ENCODE results near the gene TPO.
"Not testable (repeated sequence)": the region's sequence is repeated elsewhere in the genome, so short reads cannot be mapped to it uniquely, and the experiment has no call there.

TPO gene

GRCh38 chr2:1556776-1557466 lies 143.7 kb downstream of the TPO start:
- H3K27me3 ChIP-seq (ENCODE audit: control insufficient read depth, insufficient read depth, low read length): no peaks in the 10 kb centered on the region
- H3K9me3 ChIP-seq (ENCODE audit: control insufficient read depth, insufficient read depth, low read length): no peaks in the 10 kb centered on the region
- no peaks in the 10 kb centered on the region for H3K36me3 ChIP-seq (ENCODE audit: control insufficient read depth, insufficient read depth, low read length)
- H3K9ac ChIP-seq (ENCODE audit: low read depth, low read length): no peak overlapping the region
- no peaks in the 10 kb centered on the region for H3K4me1 ChIP-seq (ENCODE audit: control insufficient read depth, insufficient read depth, low read length)
- H3K4me3 ChIP-seq (ENCODE audit: low read depth, low read length): no peak overlapping the region

GRCh38 chr2:1557467-1557820 lies 144.2 kb downstream of the TPO start:
- Histone ChIP-seq H3K9me3 (ENCODE audit: control insufficient read depth, insufficient read depth, low read length) (no peaks in the 10 kb centered on the region), H3K4me1 (ENCODE audit: control insufficient read depth, insufficient read depth, low read length) (no peaks in the 10 kb centered on the region), H3K4me3 (ENCODE audit: low read depth, low read length) (no peak overlapping the region), H3K27me3 (ENCODE audit: control insufficient read depth, insufficient read depth, low read length) (no peaks in the 10 kb centered on the region), H3K9ac (ENCODE audit: low read depth, low read length) (no peak overlapping the region), H3K36me3 (ENCODE audit: control insufficient read depth, insufficient read depth, low read length) (no peaks in the 10 kb centered on the region)

- Histone ChIP-seq H3K9ac (ENCODE audit: low read depth, low read length) (no peak overlapping the region), H3K27me3 (ENCODE audit: control insufficient read depth, insufficient read depth, low read length) (no peaks in the 10 kb centered on the region), H3K36me3 (ENCODE audit: control insufficient read depth, insufficient read depth, low read length) (no peaks in the 10 kb centered on the region), H3K4me1 (ENCODE audit: control insufficient read depth, insufficient read depth, low read length) (no peaks in the 10 kb centered on the region), H3K9me3 (ENCODE audit: control insufficient read depth, insufficient read depth, low read length) (no peaks in the 10 kb centered on the region), H3K4me3 (ENCODE audit: low read depth, low read length) (no peak overlapping the region)
Measured at GRCh38 chr2:1559589-1560175, 146.4 kb downstream of the TPO start.

GRCh38 chr2:1561259-1561658 lies 148.0 kb downstream of the TPO start:
- Histone ChIP-seq H3K4me1 (ENCODE audit: control insufficient read depth, insufficient read depth, low read length) (no peaks in the 10 kb centered on the region), H3K9ac (ENCODE audit: low read depth, low read length) (no peak overlapping the region), H3K36me3 (ENCODE audit: control insufficient read depth, insufficient read depth, low read length) (no peaks in the 10 kb centered on the region), H3K4me3 (ENCODE audit: low read depth, low read length) (no peak overlapping the region), H3K9me3 (ENCODE audit: control insufficient read depth, insufficient read depth, low read length) (no peaks in the 10 kb centered on the region), H3K27me3 (ENCODE audit: control insufficient read depth, insufficient read depth, low read length) (no peaks in the 10 kb centered on the region)

DNA sequence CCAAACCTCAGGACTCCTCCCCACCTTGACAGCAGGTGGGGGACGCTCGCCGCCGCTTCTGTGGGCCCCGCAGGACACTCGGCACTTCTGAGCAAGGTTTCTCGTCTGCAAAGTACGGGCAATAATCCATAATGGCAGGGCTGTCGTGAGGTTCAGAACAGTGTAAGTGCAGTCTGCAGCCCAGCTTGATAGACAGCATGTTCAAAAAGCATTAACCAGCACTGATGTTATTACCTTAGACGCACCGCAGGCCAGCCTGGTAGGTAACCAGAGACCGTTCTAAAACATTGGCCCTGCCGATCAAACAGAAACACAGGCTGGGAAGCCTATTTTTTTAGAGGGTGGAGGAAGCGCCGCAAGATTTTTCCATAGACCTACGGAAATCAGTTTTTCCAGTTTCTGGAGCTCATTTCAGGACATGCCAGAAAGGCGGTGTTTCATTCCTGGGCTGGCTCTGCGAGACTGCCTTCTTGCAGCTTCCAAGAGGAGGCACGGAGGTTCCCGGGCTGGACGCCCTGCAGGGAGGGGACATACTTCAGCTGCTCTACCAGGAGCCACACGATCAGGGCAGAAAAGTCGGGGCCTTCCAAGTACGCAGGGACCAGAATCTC lies 148.7 kb downstream of the TPO start:
- no peak overlapping the region for H3K9ac ChIP-seq (ENCODE audit: low read depth, low read length)
- no peaks in the 10 kb centered on the region for H3K36me3 ChIP-seq (ENCODE audit: control insufficient read depth, insufficient read depth, low read length)
- no peaks in the 10 kb centered on the region for H3K4me1 ChIP-seq (ENCODE audit: control insufficient read depth, insufficient read depth, low read length)
- H3K4me3 ChIP-seq (ENCODE audit: low read depth, low read length): no peak overlapping the region
- H3K9me3 ChIP-seq (ENCODE audit: control insufficient read depth, insufficient read depth, low read length): no peaks in the 10 kb centered on the region
- H3K27me3 ChIP-seq (ENCODE audit: control insufficient read depth, insufficient read depth, low read length): no peaks in the 10 kb centered on the region

GRCh38 chr2:1563084-1563857 lies 150.0 kb downstream of the TPO start:
- no peaks in the 10 kb centered on the region for H3K9me3 ChIP-seq (ENCODE audit: control insufficient read depth, insufficient read depth, low read length)
- H3K27me3 ChIP-seq (ENCODE audit: control insufficient read depth, insufficient read depth, low read length): no peaks in the 10 kb centered on the region
- H3K9ac ChIP-seq (ENCODE audit: low read depth, low read length): no peak overlapping the region
- H3K4me1 ChIP-seq (ENCODE audit: control insufficient read depth, insufficient read depth, low read length): no peaks in the 10 kb centered on the region
- no peak overlapping the region for H3K4me3 ChIP-seq (ENCODE audit: low read depth, low read length)
- H3K36me3 ChIP-seq (ENCODE audit: control insufficient read depth, insufficient read depth, low read length): no peaks in the 10 kb centered on the region

DNA sequence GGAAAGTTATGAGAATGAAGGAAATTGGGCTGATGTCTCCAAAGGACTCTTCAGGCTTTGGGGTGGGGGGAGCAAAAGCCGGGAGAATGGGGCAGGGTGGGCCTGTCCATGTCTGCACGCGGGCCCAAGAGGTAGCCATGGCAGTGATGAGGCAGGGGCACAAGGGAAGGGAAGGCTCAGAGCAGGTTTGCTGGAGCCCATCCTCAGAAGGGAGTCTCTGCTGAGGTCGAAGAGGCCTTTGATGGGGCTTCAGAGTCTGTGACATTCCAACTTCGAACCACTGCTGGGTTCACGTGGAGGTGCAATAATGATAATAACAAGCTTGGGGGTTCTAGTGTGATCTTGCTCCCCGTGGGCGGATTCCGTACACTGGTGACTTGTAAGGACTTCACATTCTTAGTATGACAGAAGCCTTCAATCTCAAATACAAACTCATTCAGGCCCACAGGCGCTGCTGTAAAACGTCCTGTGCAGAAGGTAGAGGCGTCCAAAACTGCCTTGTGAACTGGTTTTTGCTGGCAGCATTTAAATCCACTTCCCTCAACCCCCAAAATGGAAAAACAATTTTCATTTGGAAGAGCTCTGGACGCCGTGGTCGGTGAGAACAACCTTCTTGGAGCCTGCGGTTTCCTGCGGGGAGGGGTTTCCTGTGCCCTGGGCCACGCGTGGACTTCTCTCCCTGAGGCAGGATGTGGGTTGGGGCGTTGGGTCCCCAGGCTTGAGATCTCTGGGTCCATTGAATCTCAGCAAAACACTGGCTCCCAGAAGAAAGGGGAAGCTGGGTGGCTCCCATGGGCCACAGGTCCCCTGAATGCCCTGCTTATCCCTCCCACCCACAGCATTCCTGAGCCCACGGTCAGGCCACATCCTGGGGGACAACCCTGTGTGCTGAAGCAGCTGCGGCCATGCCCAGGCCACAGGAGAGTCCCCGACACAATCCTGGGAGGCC lies 151.0 kb downstream of the TPO start:
- Histone ChIP-seq H3K9me3 (ENCODE audit: control insufficient read depth, insufficient read depth, low read length) (no peaks in the 10 kb centered on the region), H3K9ac (ENCODE audit: low read depth, low read length) (no peak overlapping the region), H3K27me3 (ENCODE audit: control insufficient read depth, insufficient read depth, low read length) (no peaks in the 10 kb centered on the region), H3K4me1 (ENCODE audit: control insufficient read depth, insufficient read depth, low read length) (no peaks in the 10 kb centered on the region), H3K36me3 (ENCODE audit: control insufficient read depth, insufficient read depth, low read length) (no peaks in the 10 kb centered on the region), H3K4me3 (ENCODE audit: low read depth, low read length) (no peak overlapping the region)

DNA sequence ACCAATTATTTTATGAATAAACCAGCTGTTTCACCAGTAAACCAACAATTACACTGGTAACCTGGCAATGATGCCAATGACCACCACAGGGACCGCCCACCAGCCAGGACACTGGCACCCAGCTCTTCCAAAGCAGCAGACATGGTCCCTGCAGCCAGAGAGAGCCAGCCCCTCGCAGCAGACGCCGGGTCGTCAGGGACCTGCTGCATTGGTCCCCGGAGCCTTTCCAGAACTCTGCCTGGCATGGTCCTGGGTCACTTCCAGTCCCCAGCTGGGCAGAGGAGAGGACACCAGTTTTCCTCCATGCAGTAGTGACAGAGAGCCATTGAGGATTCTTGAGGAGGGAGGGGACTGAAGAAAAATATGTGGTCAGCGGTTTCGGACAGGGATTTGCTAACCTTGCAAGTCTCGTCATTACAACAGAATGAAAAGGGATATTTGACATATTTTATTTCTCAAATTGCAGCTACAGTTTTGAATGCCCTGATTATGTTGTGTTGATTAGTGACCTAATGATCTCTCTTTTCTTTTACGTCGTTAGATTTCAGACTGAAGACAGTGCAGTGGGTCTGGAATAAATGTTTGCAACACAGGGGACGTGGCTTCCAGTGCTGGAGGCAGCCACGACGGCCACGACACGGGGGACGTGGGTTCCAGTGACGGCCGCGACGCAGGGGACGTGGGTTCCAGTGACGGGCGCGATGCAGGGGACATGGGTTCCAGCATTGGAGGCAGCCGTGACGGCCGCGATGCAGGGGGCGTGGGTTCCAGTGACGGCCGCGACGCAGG lies 154.5 kb downstream of the TPO start:
- no peaks in the 10 kb centered on the region for H3K36me3 ChIP-seq (ENCODE audit: control insufficient read depth, insufficient read depth, low read length)
- H3K9me3 ChIP-seq (ENCODE audit: control insufficient read depth, insufficient read depth, low read length): no peaks in the 10 kb centered on the region
- no peaks in the 10 kb centered on the region for H3K4me1 ChIP-seq (ENCODE audit: control insufficient read depth, insufficient read depth, low read length)
- no peak overlapping the region for H3K4me3 ChIP-seq (ENCODE audit: low read depth, low read length)
- H3K9ac ChIP-seq (ENCODE audit: low read depth, low read length): no peak overlapping the region
- H3K27me3 ChIP-seq (ENCODE audit: control insufficient read depth, insufficient read depth, low read length): no peaks in the 10 kb centered on the region

DNA sequence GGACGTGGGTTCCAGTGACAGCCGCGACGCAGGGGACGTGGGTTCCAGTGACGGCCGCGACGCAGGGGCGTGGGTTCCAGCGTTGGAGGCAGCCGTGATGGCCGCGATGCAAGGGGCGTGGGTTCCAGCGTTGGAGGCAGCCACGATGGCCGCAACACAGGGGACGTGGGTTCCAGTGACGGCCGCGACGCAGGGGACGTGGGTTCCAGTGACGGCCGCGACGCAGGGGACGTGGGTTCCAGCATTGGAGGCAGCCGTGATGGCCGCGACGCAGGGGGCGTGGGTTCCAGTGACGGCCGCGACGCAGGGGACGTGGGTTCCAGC lies 155.0 kb downstream of the TPO start:
- H3K36me3 ChIP-seq (ENCODE audit: control insufficient read depth, insufficient read depth, low read length); H3K4me3 ChIP-seq (ENCODE audit: low read depth, low read length); H3K9ac ChIP-seq (ENCODE audit: low read depth, low read length); H3K27me3 ChIP-seq (ENCODE audit: control insufficient read depth, insufficient read depth, low read length); H3K4me1 ChIP-seq (ENCODE audit: control insufficient read depth, insufficient read depth, low read length); H3K9me3 ChIP-seq (ENCODE audit: control insufficient read depth, insufficient read depth, low read length): not testable (repeated sequence)

- no peaks in the 10 kb centered on the region for H3K9me3 ChIP-seq (ENCODE audit: control insufficient read depth, insufficient read depth, low read length)
- no peaks in the 10 kb centered on the region for H3K27me3 ChIP-seq (ENCODE audit: control insufficient read depth, insufficient read depth, low read length)
- H3K4me3 ChIP-seq (ENCODE audit: low read depth, low read length): no peak overlapping the region
- no peaks in the 10 kb centered on the region for H3K4me1 ChIP-seq (ENCODE audit: control insufficient read depth, insufficient read depth, low read length)
- no peak overlapping the region for H3K9ac ChIP-seq (ENCODE audit: low read depth, low read length)
- no peaks in the 10 kb centered on the region for H3K36me3 ChIP-seq (ENCODE audit: control insufficient read depth, insufficient read depth, low read length)
Measured at GRCh38 chr2:1569879-1570450, 156.7 kb downstream of the TPO start.
